Kasumi-1 (cell line): ENCODE results near the gene CPED1.
"Not testable (repeated sequence)": the region's sequence is repeated elsewhere in the genome, so short reads cannot be mapped to it uniquely, and the experiment has no call there.

ENCODE experiments used
- DNase-seq, 2 experiments: peaks; one replicate each; lab custom pipeline; 2025; lab: John Stamatoyannopoulos, UW

The CPED1 gene

DNA sequence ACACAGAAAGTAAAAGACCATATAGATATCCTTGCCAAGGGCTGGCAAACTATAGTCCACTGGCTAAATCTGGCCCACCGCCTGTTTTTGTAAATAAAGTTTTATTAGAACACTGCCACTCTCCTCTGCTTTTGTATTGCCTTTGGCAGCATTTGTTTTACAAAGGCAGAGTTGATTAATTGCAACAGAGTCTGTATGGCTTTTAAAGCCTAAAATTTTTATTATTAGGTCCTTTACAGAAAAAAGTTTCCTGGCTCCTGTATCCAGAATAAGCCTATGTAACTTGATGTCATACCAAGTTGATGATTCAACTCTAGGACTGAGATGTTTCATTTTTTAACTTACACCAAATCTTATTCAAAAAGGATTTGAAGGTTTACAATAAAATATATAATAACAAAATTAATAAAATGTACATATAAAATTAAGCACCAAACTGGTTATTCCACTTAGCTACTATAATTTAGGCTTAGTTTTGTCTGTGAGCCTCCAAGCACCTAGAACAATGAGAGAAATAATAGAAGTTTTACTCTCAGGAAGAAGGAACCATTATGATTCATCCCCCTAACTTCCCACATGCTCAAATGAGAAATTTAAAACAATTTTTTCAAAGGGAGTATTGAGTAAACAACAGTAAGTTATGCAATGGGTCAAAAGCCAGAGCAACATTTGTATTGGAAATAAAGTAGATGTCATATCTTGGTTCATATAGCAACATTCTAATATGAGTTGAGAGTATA lies 31.9 kb downstream of the CPED1 start:
- no peak for DNase-seq

DNA sequence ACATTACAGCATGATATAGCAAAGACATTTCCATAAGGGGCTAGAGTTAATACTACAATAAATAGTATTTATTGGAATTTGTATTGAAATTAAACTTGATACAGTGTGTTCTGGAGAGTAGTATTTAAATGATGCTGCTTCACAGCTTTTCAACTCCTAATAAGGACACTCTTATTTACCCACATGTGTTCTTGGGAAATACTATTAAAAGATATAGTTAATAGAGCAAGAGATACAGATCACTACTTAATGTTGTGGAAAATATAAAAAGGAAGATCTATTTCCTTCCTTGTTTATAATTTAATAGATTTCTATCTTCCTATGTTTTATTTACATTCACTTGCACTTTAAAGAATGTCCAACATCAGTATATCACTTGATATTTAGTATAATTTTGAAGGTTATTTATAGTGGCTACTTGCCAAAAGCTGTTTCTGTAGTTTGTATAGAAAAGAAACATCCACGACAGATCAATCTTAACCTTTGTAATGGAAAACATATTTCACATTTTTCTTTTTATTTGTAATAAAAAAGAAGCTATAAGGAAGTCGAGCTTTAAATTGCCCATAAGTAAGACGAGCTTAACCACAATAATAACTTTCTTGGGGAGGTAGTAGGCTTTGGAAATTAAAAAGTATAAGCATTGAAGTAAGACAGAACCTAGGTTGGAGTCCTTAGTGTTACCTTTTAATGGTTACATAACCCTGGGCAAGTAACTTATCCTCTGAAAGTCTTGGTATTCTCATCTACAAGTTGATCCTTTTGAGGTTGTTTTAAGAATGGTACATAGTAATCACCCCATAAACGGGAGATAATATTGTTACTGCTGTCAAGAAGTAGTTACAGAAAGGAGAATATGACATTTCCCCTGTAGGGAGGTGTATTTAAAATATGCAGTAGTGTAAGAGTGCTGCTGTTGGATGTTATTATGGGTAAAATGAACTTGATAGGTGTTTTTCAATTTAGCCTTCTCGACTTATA lies 32.8 kb downstream of the CPED1 start:
- no peak for DNase-seq

DNA sequence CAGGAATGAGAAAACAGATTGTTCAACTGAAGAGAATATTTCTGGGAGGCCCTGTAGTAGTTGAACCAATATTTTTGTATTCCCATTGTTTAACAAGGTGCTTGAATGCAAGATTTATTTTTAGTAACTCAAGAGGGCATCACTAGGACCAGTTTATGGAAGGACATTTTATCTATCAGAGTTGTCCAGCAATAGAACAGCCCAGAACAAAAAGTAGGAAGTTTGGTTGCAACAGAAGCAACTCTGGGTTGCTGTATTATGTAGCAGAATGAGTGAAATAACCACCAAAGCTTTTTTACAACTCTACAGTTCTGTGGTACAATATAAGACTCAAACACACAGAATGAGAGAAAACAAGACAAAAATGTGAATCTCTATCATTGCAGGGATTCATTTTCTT lies 34.7 kb downstream of the CPED1 start:
- DNase-seq, result no peak

DNA sequence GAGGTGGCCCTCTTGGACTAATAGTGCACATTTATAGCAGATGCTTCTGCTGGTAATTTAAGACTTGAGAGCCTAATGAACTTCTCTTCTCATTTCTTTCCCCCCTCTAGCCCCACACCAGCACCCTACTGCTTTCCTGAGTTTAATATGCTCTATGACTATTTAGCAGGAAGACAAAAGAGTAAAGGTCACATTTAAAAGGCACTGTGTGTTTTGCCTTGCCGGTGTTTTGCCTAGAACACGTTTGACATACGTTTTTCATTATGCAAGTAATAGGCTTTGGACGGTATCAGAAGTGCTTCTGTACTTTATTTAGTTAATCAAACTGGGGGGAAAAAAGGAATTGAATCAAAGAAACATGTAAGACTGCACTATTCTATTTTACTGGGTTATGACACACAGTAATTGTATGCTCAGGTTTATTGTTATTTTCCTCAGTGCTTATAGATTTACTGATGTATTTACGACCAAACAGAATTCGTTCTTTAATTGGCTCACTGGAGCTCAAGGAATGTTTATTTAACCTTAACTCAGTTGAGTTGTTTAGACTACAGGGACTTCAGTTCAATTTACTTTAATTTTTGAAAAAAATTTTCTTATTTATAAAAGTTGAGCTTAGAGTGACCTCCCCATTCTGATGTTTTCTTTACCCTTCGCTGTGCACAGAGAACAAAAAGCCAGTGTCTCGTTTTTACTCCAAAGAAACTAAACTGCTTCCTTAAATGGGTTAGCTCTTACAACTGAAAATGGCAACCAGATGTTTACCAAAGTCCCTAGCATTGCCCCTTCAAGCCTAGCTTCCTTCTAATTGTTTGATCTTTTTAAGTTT lies 35.4 kb downstream of the CPED1 start:
- no peak for DNase-seq

DNA sequence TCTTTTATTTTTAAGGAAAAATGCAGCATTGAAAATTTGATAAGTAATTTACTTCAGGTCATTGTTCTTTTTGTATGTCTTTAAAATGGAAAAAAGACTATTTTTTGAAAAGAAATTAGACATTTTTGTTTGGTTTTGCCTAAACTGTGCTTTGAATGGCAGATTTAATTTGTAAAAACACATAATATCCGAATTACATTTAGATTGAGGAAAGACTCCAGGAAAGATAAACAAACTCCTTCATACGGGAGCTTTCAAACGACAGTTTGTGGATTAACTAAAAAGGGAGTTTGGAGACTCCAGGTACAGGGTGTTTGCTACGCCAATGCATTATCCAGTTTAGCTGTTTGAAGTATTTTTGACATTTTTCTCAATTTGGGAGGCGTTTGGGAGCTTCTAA lies 36.1 kb downstream of the CPED1 start:
- no peak for DNase-seq

DNA sequence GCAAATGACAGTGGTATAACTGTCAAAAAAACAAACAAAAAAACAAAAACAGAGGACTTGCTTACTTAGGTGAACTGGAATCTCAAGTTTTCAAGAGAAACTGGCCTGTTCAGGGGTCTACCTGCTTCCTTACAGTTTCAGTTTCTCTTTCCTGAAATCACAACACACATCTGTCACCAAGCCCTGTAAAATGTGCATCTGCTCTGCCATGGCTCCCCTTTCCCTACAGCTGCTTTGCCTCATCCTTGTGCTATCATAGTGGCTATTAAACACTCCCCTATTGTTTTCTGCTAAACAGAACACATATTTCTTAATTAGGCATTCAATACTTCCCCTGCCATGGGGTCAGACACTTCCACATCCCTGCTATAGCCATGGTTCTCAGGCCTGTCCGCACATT lies 37.6 kb downstream of the CPED1 start:
- DNase-seq, result no peak

DNA sequence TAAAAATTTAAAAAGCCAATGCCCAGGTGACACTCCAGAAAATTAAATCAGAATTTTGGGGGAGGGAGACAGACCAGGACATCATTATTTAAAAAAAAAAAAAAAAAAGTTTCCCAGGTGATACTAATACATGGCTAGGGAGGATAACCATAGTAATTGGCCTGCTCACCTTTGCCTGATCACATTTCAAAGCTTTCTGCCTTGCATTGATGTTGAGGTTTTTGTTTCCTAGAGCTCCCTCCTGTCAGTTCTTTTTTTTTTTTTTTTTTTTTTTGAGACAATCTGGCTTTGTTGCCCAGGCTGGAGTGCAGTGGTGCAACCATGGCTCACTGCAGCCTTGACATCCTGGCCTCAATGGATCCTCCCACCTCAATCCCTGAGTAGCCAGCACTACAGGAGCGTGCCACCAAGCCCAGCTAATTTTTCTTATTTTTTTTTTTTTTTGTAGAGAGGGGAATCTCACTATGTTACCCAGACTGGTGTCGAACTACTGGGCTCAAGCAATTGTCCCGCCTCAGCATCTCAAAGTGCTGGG lies 38.1 kb downstream of the CPED1 start:
- DNase-seq, result no peak

DNA sequence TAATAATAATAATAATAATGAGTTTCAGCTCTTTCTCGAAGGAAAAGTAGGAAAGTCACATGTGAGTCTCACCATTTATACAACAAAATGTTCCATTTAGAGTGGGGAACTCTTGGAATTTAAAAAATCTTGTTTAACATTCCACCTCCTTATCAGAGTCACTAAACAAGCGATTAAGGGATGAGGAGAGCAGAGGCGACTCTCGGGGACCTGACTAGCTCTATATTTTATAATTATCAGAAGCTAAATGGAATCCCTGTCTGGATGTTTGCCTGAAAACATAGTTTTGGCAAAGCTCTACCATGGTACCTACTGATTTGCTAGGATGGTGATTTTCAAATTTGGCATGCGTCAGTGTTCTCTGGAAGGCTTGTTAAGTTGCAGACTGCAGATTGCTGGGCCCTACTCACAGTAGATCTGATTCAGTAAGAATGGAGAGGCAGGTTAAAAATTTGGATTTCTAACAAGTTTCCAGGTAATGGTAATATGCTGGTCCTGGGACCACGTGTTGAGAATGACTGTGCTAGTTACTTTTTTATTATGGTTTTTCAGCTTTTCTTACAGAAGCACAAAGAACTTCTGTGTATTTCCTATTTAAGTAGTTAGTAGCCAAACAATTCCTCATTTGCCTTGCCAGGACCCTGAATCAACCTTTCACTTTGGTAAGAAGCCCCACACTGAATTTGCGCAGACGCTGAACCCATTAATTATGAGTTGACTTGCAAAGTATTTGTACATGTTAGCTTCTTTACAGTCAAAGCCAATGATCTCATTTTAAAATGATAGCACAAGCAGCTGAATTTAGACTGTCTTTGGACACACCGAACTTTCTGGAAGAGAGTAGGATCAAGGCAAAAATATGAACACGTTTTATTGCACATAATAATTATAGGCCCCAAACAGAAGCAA lies 39.5 kb downstream of the CPED1 start:
- no peak for DNase-seq

DNA sequence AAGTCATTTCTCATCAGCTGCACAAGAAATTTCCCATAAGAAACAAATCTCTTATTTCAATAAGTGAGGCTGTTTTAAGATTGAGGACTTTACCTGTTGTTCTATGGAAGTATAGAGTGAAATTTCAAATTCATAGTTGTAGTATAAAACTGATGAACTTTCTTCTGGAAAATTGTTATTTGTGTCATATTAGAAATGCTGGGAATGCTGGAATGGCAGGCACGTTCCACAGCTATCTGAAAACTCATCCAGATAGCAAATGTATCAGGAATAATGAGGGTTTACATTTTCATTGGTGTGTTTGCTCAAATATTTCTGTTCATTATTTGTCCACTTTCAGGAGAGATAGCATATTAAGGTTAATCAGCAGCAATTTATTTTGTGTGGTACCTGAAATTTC lies 40.8 kb downstream of the CPED1 start:
- DNase-seq, result no peak

DNA sequence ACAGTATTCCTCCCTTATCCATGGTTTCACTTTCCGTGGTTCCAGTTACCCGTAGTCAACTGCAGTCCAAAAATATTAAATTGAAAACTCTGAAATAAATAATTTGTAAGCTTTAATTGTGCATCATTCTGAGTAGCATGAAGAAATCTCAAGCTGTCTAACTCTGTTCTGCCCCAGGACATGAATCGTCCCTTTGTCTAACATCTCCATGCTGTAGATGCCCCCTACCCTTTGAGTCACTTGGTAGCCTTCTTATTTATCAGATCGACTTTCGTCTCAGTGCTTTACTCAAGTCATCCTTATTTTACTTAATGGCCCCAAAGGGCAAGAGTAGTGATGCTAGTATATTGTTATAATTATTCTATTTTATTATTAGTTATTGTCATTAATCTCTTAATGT lies 41.8 kb downstream of the CPED1 start:
- DNase-seq, result no peak

DNA sequence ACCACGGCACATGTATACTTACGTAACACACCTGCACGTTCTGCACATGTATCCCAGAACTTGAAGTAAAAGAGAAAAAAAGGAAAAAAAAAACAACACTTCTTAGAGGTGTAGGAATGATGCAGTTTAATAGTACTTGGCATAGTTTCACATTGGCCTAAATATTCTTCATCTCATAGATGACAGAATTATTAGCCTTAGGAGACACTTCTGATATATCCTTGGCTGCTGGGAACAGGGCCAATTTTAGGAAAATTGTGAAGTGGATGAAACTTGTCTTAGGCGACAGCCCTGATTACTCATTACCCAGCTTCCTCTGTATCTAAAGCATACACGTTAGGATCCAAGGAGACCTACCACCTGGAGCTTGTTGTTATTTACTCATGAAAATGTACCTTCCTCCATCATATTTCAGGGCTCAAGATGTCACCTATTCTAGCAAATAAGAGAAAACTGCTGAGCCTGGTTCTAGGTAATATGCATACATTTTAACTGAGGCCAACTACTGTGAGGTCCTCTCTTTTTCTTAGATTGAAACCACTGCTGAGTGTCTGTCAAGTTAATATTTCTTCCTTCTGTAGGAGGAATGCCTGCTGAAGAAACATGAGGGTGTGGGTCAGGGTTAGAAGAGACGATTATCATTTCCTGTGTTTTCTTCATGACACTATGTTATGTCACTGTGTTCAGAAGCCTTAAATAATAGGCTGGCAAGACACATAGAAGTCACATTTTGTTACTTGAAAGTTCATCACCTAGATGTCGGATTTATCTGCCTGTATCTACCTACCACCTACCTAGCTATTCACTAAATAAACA lies 44.3 kb downstream of the CPED1 start:
- no peak for DNase-seq

DNA sequence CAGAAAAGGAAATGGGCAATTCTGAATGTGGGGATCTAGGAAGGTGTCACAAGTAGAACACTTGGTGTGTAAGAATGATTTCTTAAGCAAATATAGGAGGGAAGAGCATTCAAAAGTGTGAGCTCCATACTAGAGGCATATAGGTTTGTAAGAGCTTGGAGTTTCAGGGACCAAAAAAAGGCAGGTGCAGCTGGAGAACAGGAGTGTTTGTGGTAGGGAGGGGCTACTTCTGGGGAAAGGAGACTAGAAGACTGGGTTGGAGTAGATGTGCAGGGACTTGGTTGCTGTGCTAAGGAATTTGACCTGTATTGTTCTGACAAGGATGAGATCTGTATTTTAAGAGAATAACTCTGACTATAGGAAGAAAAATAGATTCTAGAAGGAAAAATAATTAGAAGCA lies 46.4 kb downstream of the CPED1 start:
- no peak for DNase-seq

DNA sequence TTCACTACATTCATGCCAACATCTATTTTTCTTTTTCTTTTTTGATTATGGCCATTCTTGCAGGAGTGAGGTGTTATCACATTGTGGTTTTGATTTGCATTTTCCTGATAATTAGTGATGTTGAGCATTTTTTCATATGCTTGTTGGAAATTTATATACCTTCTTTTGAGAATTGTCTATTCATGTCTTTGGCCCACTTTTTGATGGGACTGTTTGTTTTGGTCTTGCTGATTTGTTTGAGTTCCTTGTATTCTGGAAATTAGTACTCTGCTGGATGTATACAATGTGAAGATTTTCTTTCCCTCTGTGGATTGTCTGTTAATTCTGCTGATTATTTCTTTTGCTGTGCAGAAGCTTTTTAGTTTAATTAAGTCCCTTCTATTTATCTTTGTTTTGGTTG lies 48.3 kb downstream of the CPED1 start:
- DNase-seq, result not testable (repeated sequence)

DNA sequence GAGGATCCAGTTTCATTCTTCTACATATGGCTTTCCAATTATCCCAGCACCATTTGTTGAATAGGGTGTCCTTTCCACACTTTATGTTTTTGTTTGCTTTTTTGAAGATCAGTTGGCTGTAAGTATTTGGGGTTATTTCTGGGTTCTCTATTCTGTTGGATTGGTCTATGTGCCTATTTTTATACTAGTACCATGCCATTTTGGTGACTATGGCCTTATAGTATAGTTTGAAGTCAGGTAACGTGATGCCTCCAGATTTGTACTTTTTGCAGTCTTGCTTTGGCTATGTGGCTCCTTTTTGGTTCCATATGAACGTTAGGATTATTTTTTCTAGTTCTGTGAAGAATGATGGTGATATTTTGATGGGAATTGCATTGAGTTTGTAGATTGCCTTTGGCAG lies 48.8 kb downstream of the CPED1 start:
- not testable (repeated sequence) for DNase-seq

DNA sequence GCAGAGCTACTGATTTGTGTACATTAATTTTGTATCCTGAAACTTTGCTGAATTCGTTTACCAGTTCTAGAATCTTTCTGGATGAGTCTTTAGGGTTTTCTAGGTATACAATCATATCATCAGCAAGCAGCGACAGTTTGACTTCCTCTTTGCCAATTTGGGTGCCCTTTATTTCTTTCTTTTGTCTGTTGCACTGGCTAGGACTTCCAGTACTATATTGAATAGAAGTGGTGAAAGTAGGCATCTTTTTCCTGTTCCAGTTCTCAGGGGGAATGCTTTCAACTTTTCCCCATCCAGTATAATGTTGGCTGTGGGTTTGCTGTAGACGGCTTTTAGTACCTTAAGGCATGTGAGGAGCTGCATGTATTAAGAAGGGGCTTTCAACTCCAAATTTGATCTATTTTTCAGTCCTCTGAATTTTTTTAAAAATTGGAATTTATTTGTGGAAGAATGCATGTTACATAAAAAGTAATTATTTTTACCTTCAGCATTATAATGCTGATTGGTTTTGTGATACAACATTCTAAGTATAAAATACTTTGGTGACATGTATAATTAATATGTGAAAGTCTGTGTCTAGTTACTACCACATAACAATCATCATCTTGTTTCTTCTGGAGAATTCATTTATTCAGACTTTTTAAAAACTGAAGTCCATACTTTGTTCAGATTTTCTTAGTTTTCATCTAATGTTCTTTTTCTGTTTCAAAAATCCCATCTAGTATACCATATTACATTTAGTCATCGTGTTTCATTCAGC lies 49.6 kb downstream of the CPED1 start:
- DNase-seq, result no peak

DNA sequence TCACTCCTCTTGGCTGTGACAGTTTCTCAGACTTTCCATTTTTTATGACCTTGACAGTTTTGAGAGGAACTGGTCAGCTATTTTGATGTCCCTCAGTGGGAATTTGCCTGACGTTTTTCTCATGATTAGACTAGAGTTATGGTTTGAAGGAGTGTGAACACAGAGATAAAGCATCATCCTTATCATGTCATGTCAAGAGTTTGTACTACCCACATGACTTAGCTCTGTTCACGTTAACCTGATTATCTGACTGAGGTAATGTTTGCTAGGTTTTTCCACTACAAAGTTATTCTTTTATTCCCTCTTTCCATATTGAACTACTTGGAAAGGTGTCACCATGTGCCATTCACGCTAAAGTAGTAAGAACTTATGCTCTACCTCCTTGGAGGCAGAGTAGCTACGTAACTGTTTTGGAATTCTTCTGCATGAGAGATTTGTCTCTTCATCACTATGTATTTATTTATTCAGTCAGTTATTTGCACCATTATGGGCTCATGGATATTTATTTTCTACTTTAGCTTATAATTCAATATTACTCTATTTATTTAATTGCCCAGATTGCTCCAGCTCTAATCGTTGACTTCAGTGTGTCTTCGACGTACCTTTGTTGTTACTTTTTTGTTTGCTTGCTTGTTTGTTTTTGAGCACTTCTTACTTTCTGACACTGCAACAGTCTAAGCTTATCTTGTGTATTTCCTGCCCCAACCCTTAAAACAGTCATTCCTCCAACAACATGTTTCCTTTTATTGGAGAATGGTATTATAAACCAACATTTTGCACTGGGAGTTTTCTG lies 50.4 kb downstream of the CPED1 start:
- no peak for DNase-seq

DNA sequence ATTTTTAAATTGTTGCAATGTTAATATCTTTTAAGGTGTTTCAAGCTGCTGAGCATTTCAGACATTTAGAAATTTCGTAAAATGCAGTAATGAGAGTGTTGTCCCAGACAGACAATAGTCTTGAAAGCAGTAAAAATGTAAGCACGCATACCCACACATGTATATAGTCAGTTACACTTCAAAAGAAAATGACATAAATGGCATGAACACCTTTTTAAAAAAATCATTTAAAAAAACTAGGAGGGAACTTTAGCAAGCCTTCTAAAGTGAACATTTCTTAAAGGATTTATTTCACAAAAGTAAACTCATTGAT lies 51.0 kb downstream of the CPED1 start:
- DNase-seq, result no peak

DNA sequence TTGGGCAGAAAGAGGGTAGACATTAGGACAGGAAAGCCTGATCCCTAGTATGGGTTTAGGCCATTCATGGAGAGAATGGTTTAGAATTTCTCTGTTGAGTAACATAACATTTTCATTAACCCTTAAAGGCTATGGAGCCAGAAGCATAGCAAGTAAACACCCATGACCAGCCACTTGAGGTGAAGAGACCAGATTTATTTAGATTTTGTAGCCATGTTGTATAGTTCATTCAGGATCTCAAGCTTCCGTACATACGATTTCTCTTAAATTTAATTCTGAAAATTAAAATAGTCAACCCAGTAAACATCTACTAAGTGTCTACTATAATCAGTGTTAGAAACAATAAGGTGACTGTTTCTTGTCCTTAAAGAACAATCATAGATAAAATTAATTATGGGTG lies 51.5 kb downstream of the CPED1 start:
- DNase-seq, result no peak
